Nephron progenitor cell (in vitro differentiated cells): ENCODE data around the gene SH3RF1.

Experiments
- DNase-seq: peaks from one replicate; pipeline ENCODE4 v3.0.0; 2021
- H3K27ac Mint-ChIP-seq: 2 replicates; pipeline ENCODE4 v1.8.0; 2021; ENCODE audit warnings: mild to moderate bottlenecking, moderate library complexity, mixed read lengths
- H3K27me3 Mint-ChIP-seq: 2 replicates; pipeline ENCODE4 v1.8.0; 2021; ENCODE audit warnings: mild to moderate bottlenecking, low read depth, mixed read lengths; ENCODE audit not compliant: poor library complexity
- H3K36me3 Mint-ChIP-seq: 2 replicates; pipeline ENCODE4 v1.8.0; 2021; ENCODE audit warnings: low read depth, mixed read lengths
- H3K4me1 Mint-ChIP-seq: 2 replicates; pipeline ENCODE4 v1.8.0; 2021; ENCODE audit warnings: mixed read lengths
- H3K4me3 Mint-ChIP-seq: 2 replicates; pipeline ENCODE4 v1.8.0; 2021; ENCODE audit warnings: mild to moderate bottlenecking, moderate library complexity, mixed read lengths
- H3K9me3 Mint-ChIP-seq: 2 replicates; pipeline ENCODE4 v1.8.0; 2021; ENCODE audit warnings: mild to moderate bottlenecking, moderate library complexity, mixed read lengths
- CTCF ChIP-seq: fragments of 200-600 bp; sonication (generic); IDR thresholded peaks from 2 replicates; pipeline ENCODE4 v1.5.0; 2021; ENCODE audit warnings: antibody characterized with exemption

The SH3RF1 gene

GRCh38 chr4:169233691-169234090 is 37.1 kb downstream of the SH3RF1 start:
- peak overlapping the region; percentile 7 for H3K27ac Mint-ChIP-seq
- H3K27me3 Mint-ChIP-seq: no peaks in the 10 kb centered on the region
- no peak overlapping the region for H3K4me3 Mint-ChIP-seq
- no peak for TF ChIP-seq CTCF
- no peak for DNase-seq
- no peaks in the 10 kb centered on the region for H3K9me3 Mint-ChIP-seq
- peaks cover 32% of the 10 kb centered on the region for H3K4me1 Mint-ChIP-seq
- H3K36me3 Mint-ChIP-seq: peaks cover 19% of the 10 kb centered on the region

- DNase-seq: no peak
- Mint-ChIP-seq H3K27ac (peak overlapping the region; percentile 20), H3K4me1 (peaks cover 17% of the 10 kb centered on the region), H3K9me3 (no peaks in the 10 kb centered on the region), H3K4me3 (no peak overlapping the region), H3K27me3 (no peaks in the 10 kb centered on the region), H3K36me3 (peaks cover 25% of the 10 kb centered on the region)
- TF ChIP-seq CTCF: no peak
Observed at GRCh38 chr4:169231647-169232262, 39.0 kb downstream of the SH3RF1 start.

GRCh38 chr4:169229571-169230028 is 41.2 kb downstream of the SH3RF1 start:
- Mint-ChIP-seq H3K4me1 (peaks cover 11% of the 10 kb centered on the region), H3K9me3 (no peaks in the 10 kb centered on the region), H3K36me3 (peaks cover 21% of the 10 kb centered on the region), H3K4me3 (no peak overlapping the region), H3K27ac (no peak overlapping the region), H3K27me3 (no peaks in the 10 kb centered on the region)
- no peak for TF ChIP-seq CTCF
- no peak for DNase-seq

- Mint-ChIP-seq H3K27ac (no peak overlapping the region), H3K9me3 (no peaks in the 10 kb centered on the region), H3K36me3 (peaks cover 21% of the 10 kb centered on the region), H3K4me3 (no peak overlapping the region), H3K27me3 (no peaks in the 10 kb centered on the region), H3K4me1 (no peaks in the 10 kb centered on the region)
- TF ChIP-seq CTCF: no peak
- DNase-seq: no peak
Observed at GRCh38 chr4:169228076-169228475, 42.7 kb downstream of the SH3RF1 start.

GRCh38 chr4:169226565-169226964 is 44.2 kb downstream of the SH3RF1 start:
- no peaks in the 10 kb centered on the region for H3K4me1 Mint-ChIP-seq
- no peaks in the 10 kb centered on the region for H3K9me3 Mint-ChIP-seq
- no peak for TF ChIP-seq CTCF
- H3K36me3 Mint-ChIP-seq: peaks cover 19% of the 10 kb centered on the region
- H3K27me3 Mint-ChIP-seq: no peaks in the 10 kb centered on the region
- peak overlapping the region; percentile 25 for H3K27ac Mint-ChIP-seq
- H3K4me3 Mint-ChIP-seq: no peak overlapping the region
- DNase-seq: no peak

GRCh38 chr4:169225812-169226211 is 44.9 kb downstream of the SH3RF1 start:
- TF ChIP-seq CTCF: no peak
- H3K27ac Mint-ChIP-seq: no peak overlapping the region
- no peaks in the 10 kb centered on the region for H3K27me3 Mint-ChIP-seq
- peaks cover 19% of the 10 kb centered on the region for H3K36me3 Mint-ChIP-seq
- no peak overlapping the region for H3K4me3 Mint-ChIP-seq
- H3K4me1 Mint-ChIP-seq: peaks cover 3% of the 10 kb centered on the region
- DNase-seq: no peak
- no peaks in the 10 kb centered on the region for H3K9me3 Mint-ChIP-seq
